Measurements from ENCODE around the gene FPR1.

Gene FPR1

GRCh38 chr19:51737924-51738323 is 13.8 kb downstream of the FPR1 start:
- no peak for DNase-seq (ENCODE audit: low read depth, low spot score)

GRCh38 chr19:51737389-51737788 is 14.3 kb downstream of the FPR1 start:
- DNase-seq (ENCODE audit: low read depth, low spot score): no peak

- DNase-seq (ENCODE audit: low read depth, low spot score): no peak
Observed at GRCh38 chr19:51735759-51736449, 15.8 kb downstream of the FPR1 start.

GRCh38 chr19:51733742-51734522 is 17.7 kb downstream of the FPR1 start:
- DNase-seq (ENCODE audit: low read depth, low spot score): no peak

- no peak for DNase-seq (ENCODE audit: low read depth, low spot score)
Observed at GRCh38 chr19:51729781-51730180, 21.9 kb downstream of the FPR1 start.

- no peak for DNase-seq (ENCODE audit: low read depth, low spot score)
Observed at GRCh38 chr19:51727349-51727880, 24.3 kb downstream of the FPR1 start.

- DNase-seq (ENCODE audit: low read depth, low spot score): no peak
Observed at GRCh38 chr19:51726049-51726448, 25.6 kb downstream of the FPR1 start.

- no peak for DNase-seq (ENCODE audit: low read depth, low spot score)
Observed at GRCh38 chr19:51724543-51724942, 27.1 kb downstream of the FPR1 start.

GRCh38 chr19:51722492-51722891 is 29.2 kb downstream of the FPR1 start:
- DNase-seq (ENCODE audit: low read depth, low spot score): no peak

GRCh38 chr19:51721905-51722304 is 29.8 kb downstream of the FPR1 start:
- DNase-seq (ENCODE audit: low read depth, low spot score): no peak

GRCh38 chr19:51719251-51719988 is 32.3 kb downstream of the FPR1 start:
- no peak for DNase-seq (ENCODE audit: low read depth, low spot score)

GRCh38 chr19:51716925-51717324 is 34.8 kb downstream of the FPR1 start:
- DNase-seq (ENCODE audit: low read depth, low spot score): no peak

- no peak for DNase-seq (ENCODE audit: low read depth, low spot score)
Observed at GRCh38 chr19:51715850-51716249, 35.8 kb downstream of the FPR1 start.

GRCh38 chr19:51714848-51715247 is 36.8 kb downstream of the FPR1 start:
- DNase-seq (ENCODE audit: low read depth, low spot score): no peak

- no peak for DNase-seq (ENCODE audit: low read depth, low spot score)
Observed at GRCh38 chr19:51713319-51714285, 38.1 kb downstream of the FPR1 start.

GRCh38 chr19:51712461-51713081 is 39.1 kb downstream of the FPR1 start:
- DNase-seq (ENCODE audit: low read depth, low spot score): no peak

GRCh38 chr19:51711702-51712101 is 40.0 kb downstream of the FPR1 start:
- DNase-seq (ENCODE audit: low read depth, low spot score): no peak

GRCh38 chr19:51710163-51710562 is 41.5 kb downstream of the FPR1 start:
- DNase-seq (ENCODE audit: low read depth, low spot score): no peak

- DNase-seq (ENCODE audit: low read depth, low spot score): no peak
Observed at GRCh38 chr19:51709575-51709974, 42.1 kb downstream of the FPR1 start.

- DNase-seq (ENCODE audit: low read depth, low spot score): no peak
Observed at GRCh38 chr19:51708811-51709210, 42.9 kb downstream of the FPR1 start.

GRCh38 chr19:51706885-51707284 is 44.8 kb downstream of the FPR1 start:
- no peak for DNase-seq (ENCODE audit: low read depth, low spot score)

All from brain pericyte (primary cell).